ENCODE measurements around the gene CD27. TPM values are rescaled to one million over a fixed set of nuclear protein-coding genes. Genes with fewer than 3 reads are reported as not detected.

CD27 gene
- total RNA-seq, 4 donors from 2014 or later, result 0.50 to 0.96 (median 0.65) TPM; not detected in 1

- TF ChIP-seq CTCF (IDR thresholded peaks at IDR 0.05), result no peak
- no peak for ATAC-seq (ENCODE audit: low FRiP score)
- DNase-seq (ENCODE audit: low spot score), result no peak
These were observed 10.3 kb upstream of the CD27 start for GRCh38 chr12:6434205-6435140.

GRCh38 chr12:6435961-6436715 lies 8.6 kb upstream of the CD27 start:
- no peak for ATAC-seq (ENCODE audit: low FRiP score)
- DNase-seq (ENCODE audit: low spot score), result no peak
- no peak for TF ChIP-seq CTCF (IDR thresholded peaks at IDR 0.05)

GRCh38 chr12:6437586-6437985 lies 7.2 kb upstream of the CD27 start:
- no peak for TF ChIP-seq CTCF (IDR thresholded peaks at IDR 0.05)
- DNase-seq (ENCODE audit: low spot score) (no peak), ATAC-seq (ENCODE audit: low FRiP score) (no peak)

DNA sequence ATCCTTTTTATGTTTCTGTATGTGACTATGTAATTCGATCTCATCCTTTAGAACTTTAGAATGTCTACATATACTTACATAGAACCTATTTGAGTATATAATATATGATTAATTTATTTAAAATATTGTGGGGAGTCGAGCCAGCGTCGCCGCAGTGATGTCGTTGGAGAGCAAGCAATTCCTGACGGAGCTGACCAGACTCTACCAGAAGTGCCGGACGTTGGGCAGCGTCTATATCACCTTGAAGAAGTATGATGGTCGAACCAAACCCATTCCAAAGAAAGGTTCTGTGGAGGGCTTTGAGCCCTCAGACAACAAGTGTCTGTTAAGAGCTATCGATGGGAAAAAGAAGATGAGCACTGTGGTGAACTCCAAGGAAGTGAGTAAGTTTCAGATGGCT lies 6.4 kb upstream of the CD27 start:
- DNase-seq (ENCODE audit: low spot score), result no peak
- TF ChIP-seq CTCF (IDR thresholded peaks at IDR 0.05), result no peak
- ATAC-seq (ENCODE audit: low FRiP score), result no peak

- TF ChIP-seq CTCF (IDR thresholded peaks at IDR 0.05), result no peak
- no peak for DNase-seq (ENCODE audit: low spot score)
- ATAC-seq (ENCODE audit: low FRiP score), result no peak
These were observed 4.4 kb upstream of the CD27 start for GRCh38 chr12:6440391-6440790.

- TF ChIP-seq CTCF (IDR thresholded peaks at IDR 0.05), result no peak
These were observed 1.9 kb upstream of the CD27 start for GRCh38 chr12:6442836-6443235.

More at GRCh38 chr12:6442836-6443235, 1.9 kb upstream of the CD27 start:
- ATAC-seq (ENCODE audit: low FRiP score) (no peak), DNase-seq (ENCODE audit: low spot score) (no peak)
